ENCODE results near the gene VSIG10L.
A peak's percentile ranks its signal among the peaks of the same experiment; 100 is the strongest.

VSIG10L gene

GRCh38 chr19:51338563-51339312, 3.2 kb downstream of the VSIG10L start:
- DNase-seq (ENCODE audit: low spot score): peak; percentile 90

GRCh38 chr19:51337861-51338562, 3.9 kb downstream of the VSIG10L start:
- DNase-seq (ENCODE audit: low spot score): no peak

- DNase-seq (ENCODE audit: low spot score): no peak
Observed at GRCh38 chr19:51337141-51337860, 4.6 kb downstream of the VSIG10L start.

- DNase-seq (ENCODE audit: low spot score): peak; percentile 96
Observed at GRCh38 chr19:51333836-51334460, 8.0 kb downstream of the VSIG10L start.

GRCh38 chr19:51331716-51332115, 10.2 kb downstream of the VSIG10L start:
- no peak for DNase-seq (ENCODE audit: low spot score)

- no peak for DNase-seq (ENCODE audit: low spot score)
Observed at GRCh38 chr19:51331193-51331592, 10.7 kb downstream of the VSIG10L start.

- DNase-seq (ENCODE audit: low spot score): no peak
Observed at GRCh38 chr19:51330366-51330765, 11.6 kb downstream of the VSIG10L start.

- DNase-seq (ENCODE audit: low spot score): no peak
Observed at GRCh38 chr19:51329411-51329810, 12.5 kb downstream of the VSIG10L start.

GRCh38 chr19:51327066-51328001, 14.6 kb downstream of the VSIG10L start:
- DNase-seq (ENCODE audit: low spot score): no peak

GRCh38 chr19:51326216-51327065, 15.5 kb downstream of the VSIG10L start:
- DNase-seq (ENCODE audit: low spot score): no peak

- no peak for DNase-seq (ENCODE audit: low spot score)
Observed at GRCh38 chr19:51325161-51325976, 16.6 kb downstream of the VSIG10L start.

GRCh38 chr19:51324167-51324481, 17.8 kb downstream of the VSIG10L start:
- no peak for DNase-seq (ENCODE audit: low spot score)

- no peak for DNase-seq (ENCODE audit: low spot score)
Observed at GRCh38 chr19:51323481-51324166, 18.3 kb downstream of the VSIG10L start.

GRCh38 chr19:51321799-51322198, 20.1 kb downstream of the VSIG10L start:
- DNase-seq (ENCODE audit: low spot score): no peak

- no peak for DNase-seq (ENCODE audit: low spot score)
Observed at GRCh38 chr19:51320280-51320657, 21.7 kb downstream of the VSIG10L start.

- DNase-seq (ENCODE audit: low spot score): no peak
Observed at GRCh38 chr19:51319649-51320279, 22.2 kb downstream of the VSIG10L start.

- no peak for DNase-seq (ENCODE audit: low spot score)
Observed at GRCh38 chr19:51318687-51319648, 23.0 kb downstream of the VSIG10L start.
